Activated CD4-positive, alpha-beta T cell treated with anti-CD3 and anti-CD28 coated beads, Interleukin-2, Interleukin-6, amounts not matched to agents 100 ng/mL and 50 ng/mL, durations not matched to agents 16 hours and 8 hours (primary cell): ENCODE measurements around the gene RANBP3L.

Experiments
- DNase-seq: peaks from one replicate; pipeline ENCODE4 v3.0.0-alpha.2; 2020

RANBP3L gene

GRCh38 chr5:36242534-36243485, 58.9 kb downstream of the RANBP3L start:
- DNase-seq: no peak

DNA sequence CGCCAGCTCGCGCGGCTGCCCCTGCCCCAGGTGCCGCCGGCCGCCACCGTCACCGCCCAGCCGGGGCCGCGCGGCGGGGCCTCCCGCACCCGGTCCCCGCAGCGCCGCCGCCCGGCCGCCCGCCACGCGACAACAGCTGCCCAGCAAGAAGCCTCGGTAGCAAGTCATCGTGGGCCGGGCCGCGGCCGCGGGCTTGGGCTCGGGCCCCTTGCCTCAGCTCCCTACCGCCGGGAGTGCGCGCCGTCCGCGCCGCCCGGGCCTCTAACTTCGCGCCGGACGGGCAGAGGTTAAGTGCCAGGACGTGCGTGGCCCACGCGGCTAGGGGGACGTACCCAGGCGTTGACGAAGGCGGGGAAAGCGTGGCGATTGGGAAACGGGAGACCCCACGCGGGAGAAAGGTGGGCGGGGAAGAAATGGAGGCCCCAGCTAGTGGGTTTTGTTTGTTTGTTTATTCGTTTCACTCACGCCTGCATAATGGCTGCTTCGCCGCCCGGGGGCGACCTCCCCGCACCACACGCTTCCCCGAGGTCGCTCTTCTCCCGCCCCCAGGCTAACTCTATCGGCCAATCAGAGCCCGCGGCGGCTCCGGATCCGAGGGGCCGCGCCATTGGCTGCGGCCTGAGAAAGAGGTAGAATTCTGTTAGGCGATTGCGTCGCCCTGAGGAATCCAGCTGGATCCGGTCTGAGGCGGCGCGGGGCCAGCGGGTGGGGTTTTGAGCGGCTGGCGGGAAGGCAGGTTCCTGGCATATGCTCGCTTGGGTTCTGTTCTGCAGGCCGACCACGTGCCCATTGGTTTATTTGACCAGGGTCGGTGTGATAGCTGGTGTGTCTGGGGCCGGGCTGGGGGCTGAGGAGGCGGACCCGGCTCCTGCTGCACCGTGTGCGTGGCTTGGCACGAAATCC, 59.8 kb downstream of the RANBP3L start, which contains the start of gene NADK2:
NADK2 (minus strand) TSS at position 295 of the 903 bp plus-strand sequence; CDS start at position 168, 127 bp downstream.
- DNase-seq: peak; percentile 96

DNA sequence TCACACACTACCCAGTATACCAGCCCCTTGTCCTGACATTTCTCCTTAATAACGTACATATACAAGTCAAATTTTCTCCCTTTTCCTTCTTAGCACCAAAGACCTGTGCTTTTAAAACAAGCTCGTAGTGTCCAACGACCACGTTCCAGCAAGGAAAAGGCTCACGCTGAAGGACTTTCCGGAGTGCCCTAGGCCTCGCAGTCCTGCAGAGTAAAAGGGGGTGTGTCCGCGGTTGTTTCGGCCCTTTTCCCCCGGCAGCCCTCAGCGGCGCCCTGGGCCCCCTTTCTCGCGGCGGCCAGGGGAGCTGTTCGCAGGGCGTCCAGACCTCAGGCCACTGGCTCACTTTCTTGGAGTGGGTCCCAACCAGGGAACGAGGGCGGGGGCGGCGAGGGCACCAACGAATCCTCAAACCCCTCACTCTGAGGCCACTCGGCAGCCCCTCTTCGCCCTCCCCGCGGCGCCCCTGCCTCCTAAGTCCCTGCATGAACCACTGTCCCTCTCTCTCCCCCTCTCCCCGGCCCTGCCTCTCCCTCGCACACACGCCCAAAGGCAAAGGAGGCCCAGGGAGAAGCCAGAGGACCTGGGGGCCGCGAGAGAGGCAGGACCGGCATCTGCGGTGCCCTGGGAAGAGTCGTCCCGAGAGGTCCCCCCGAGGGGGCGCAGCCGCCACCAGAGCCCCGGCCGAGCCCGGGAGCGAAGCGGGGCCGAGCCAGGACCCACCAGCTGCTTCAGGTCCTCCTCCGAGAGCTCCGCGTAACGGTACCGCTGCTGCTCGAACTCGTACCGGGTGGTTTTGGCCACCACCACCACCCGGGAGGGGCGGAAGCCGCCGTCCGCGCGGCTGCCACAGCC, 60.7 kb downstream of the RANBP3L start:
- peak; percentile 43 for DNase-seq

- DNase-seq: peak; percentile 10
Measured at GRCh38 chr5:36239370-36240293, 62.1 kb downstream of the RANBP3L start.

GRCh38 chr5:36238502-36239295, 63.0 kb downstream of the RANBP3L start:
- DNase-seq: no peak

DNA sequence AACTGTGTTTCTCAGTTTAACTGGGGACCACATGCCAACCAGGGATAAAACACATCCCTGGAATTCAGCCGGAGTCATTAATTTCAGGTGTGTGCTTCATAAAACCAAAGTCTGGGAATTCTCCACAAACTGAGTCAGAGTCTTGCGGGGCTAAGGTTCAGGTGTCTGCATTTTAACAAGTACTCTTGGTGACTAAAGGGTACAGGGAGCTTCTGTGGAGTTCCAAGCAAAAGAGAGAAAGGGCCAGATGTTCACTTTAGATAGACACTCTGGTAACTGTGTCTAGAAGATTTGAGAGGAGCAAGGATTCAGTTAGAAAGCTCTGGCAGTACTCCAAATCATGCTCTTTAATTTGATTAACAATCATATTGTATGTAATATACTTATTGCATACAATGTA, 64.0 kb downstream of the RANBP3L start:
- DNase-seq: no peak

DNA sequence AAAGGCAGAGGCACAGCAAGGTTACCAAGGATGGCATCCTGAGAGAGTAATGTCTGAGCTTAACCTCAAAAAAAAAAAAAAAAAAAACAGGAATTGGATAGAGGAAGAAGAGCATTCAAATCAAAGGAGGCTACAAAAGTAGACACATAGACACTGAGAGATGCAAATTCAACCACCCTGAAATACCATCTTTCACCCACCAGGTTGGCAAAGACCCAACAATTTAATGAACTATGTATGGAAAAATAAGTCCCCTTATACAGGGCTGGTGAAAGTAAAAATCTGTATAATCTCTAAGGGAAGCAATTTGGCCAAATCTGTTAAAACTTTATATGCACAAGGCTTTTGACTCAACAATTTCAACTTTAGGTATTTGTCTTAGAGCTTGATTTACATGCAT, 64.9 kb downstream of the RANBP3L start:
- no peak for DNase-seq

- no peak for DNase-seq
Measured at GRCh38 chr5:36232533-36232932, 69.2 kb downstream of the RANBP3L start.

DNA sequence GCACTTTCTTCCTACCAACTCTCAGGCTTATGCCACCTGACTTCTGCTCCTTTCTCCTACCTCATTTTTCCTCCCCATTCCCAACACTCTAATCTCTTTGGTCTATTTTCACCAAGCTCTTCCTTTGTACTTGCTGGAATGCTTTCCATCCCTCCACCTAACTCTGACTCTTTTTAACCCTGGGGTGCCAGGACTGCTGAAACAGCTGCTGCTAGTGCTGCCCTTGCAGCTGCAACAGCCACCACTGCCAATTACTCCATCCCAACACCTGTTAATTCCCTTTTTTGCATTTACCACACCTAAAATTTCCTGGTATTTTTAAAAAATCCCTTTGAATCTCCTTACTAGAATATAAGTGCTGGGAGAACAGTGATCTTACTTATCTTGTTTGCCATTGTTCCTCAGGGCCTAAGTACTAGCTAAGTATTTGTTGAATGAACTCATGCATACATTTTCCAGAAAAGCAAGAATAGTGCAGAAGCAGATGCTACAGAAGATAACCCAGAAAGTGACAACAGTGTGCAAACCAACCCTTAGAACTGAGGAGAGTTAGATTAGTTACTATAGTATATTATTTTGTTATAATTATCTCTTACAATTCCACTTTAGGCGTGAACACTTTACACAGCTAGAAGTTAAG, 71.4 kb downstream of the RANBP3L start:
- DNase-seq: no peak

DNA sequence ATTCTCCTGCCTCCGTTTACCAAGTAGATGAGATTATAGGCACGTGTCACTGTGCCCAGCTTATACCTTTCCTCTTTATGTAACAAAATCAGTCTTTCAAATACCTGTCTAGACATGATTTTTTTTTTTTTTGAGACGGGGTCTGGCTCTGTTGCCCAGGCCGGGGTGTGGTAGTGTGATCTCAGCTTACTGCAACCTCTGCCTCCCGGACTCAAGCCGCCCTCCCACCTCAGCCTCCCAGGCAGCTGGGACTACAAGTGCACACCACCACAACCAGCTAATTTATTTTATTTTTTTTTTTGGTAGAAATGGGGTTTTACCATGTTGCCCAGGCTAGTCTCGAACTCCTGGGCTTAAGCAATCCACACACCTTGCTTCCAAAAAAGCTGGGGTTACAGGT, 73.2 kb downstream of the RANBP3L start:
- DNase-seq: no peak

- no peak for DNase-seq
Measured at GRCh38 chr5:36227046-36227445, 74.7 kb downstream of the RANBP3L start.

DNA sequence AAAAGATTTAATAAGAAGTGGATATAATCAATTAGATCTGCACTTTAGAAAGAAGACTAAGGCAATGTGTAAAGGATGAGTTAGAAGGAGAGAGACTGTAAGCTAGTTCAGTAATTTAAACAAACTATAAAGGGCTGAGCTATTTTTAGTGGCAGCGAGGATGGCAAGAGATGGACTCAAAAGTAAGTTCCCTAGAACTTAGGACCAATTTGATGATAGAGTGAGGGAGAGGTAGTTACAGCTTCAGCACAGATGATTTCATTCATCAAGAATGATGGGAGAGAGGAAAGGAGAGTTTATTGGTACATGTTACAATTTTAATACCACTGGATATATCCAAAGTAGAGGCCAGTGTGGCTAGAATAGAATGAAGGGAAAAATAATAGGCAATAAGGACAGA, 79.1 kb downstream of the RANBP3L start:
- DNase-seq: no peak

DNA sequence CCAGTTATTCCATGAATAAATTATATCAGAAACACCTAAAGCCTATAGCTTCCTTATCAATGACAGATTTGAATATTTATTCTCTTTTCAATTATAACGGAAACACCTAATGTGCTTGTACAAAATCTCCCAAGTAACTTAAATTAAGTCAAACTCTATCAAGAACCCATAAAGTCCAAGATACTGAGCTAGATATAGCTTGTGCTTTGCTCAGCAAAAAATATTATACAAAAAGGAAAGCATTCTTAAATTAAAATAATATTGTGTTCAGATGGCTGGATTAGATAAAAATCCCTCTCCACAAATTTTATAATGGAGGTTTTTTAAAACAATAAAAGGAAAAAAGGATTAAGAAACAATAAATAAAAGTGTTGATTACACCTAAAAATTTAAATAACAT, 83.7 kb downstream of the RANBP3L start:
- no peak for DNase-seq

GRCh38 chr5:36217567-36217966, 84.1 kb downstream of the RANBP3L start:
- DNase-seq: no peak

DNA sequence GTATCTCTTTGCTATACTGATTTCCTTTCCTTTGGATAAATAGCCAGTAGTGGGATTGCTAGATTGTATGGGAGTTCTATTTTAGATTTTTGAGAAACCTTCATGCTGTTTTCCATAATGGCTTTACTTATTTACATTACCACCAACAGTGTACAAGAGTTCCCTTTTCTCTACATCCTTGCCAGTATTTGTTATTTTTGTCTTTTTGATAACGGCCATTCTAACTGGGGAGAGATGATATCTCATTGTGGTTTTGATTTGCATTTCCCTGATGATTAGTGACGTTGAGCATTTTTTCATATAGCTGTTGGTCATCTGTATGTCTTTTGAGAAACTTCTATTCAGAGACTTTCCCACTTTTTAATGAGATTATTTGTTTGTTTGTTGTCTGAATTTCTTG, 85.8 kb downstream of the RANBP3L start:
- DNase-seq: no peak

- DNase-seq: no peak
Measured at GRCh38 chr5:36214436-36214835, 87.3 kb downstream of the RANBP3L start.

DNA sequence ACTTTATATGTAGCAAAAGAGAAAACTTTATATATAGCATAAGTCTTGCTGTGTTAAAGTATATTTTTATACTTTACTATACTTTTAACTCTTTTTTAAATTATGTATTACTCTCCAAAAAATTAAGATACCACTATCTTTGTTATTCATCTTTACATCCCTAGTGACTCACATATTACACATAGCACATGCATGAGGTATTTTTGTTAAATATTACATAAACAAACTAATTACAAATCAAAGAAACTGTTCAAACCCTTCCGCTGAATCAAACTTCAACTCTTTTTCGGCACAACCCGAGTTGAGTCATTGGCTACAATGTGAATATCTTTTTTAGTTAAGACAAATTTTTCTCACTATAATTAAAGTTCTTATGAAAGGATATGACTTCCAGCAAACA, 92.0 kb downstream of the RANBP3L start:
- DNase-seq: no peak

DNA sequence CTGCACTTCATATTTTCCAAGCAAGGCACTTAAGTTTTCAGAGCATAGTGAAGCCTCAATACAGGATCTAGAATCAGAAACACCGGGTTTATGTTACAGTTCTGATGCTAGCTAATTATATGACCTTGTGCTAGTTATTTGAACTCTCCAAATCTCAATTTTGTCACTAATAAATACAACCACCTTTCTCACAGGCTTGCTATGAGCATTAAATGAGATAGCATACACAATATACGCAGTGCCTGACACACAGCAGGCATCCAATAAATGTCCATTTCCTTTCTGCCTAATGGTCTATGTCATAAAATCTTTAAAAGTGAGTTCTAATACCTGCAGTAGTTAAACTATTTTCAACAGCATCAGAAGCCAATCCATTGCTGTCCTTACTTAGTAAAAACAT, 92.9 kb downstream of the RANBP3L start:
- no peak for DNase-seq

DNA sequence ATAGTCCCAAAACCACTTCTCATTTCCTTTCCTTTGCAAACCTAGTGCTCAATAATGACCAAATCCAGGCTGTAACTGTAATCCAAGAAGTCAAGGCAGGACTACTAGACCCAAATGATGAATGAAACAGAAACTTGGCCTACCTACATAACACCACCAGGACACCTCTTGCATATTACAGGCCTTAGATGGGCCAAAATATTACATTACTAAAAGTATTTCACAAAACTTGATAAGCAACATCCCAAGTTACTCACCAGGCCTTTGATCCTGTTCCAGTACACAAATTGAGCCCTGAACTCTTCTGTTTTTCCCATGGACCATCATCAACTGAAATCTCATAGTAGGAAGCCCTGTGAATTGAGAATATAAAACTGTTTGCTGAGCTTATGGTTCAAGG, 94.8 kb downstream of the RANBP3L start:
- no peak for DNase-seq

GRCh38 chr5:36205329-36205728, 96.4 kb downstream of the RANBP3L start:
- no peak for DNase-seq
